ENCODE measurements around the gene FIGNL1.
"Not testable (repeated sequence)": the region's sequence is repeated elsewhere in the genome, so short reads cannot be mapped to it uniquely, and the experiment has no call there.

FIGNL1 gene

GRCh38 chr7:50458651-50459050 is 8.5 kb upstream of the FIGNL1 start:
- not testable (repeated sequence) for H3K27me3 Mint-ChIP-seq, H3K27ac Mint-ChIP-seq, H3K9me3 Mint-ChIP-seq, H3K36me3 Mint-ChIP-seq, ATAC-seq, H3K4me3 Mint-ChIP-seq, H3K4me1 Mint-ChIP-seq

GRCh38 chr7:50456371-50457123 is 6.4 kb upstream of the FIGNL1 start:
- ATAC-seq, result no peak
- Mint-ChIP-seq H3K36me3 (no peaks in the 10 kb centered on the region), H3K4me3 (no peak overlapping the region), H3K9me3 (no peaks in the 10 kb centered on the region), H3K27ac (no peak overlapping the region), H3K27me3 (no peaks in the 10 kb centered on the region), H3K4me1 (no peaks in the 10 kb centered on the region)

DNA sequence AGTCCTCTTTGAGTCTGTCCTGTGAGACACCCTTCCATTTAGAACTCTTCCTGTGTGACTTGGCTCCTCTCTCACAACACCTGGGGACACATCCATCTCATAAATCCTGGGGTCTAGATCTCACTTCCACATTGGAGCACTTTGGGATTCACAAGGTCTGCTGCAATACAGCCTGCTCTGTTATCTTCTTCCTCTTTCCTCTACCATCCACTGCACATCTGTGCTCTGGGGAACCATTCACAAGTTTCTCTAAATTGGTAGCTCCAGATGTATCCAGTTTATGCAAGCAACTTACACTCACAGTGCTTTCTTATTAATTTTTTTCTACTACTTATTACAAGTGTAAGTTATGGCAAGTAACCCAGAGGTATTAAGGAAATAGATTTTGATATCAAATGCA is 5.5 kb upstream of the FIGNL1 start:
- no peaks in the 10 kb centered on the region for H3K4me1 Mint-ChIP-seq
- H3K36me3 Mint-ChIP-seq, result no peaks in the 10 kb centered on the region
- H3K27ac Mint-ChIP-seq, result no peak overlapping the region
- no peaks in the 10 kb centered on the region for H3K9me3 Mint-ChIP-seq
- no peak for ATAC-seq
- no peak overlapping the region for H3K4me3 Mint-ChIP-seq
- no peaks in the 10 kb centered on the region for H3K27me3 Mint-ChIP-seq

- no peaks in the 10 kb centered on the region for H3K27me3 Mint-ChIP-seq
- no peak overlapping the region for H3K27ac Mint-ChIP-seq
- H3K36me3 Mint-ChIP-seq, result no peaks in the 10 kb centered on the region
- ATAC-seq, result no peak
- H3K4me1 Mint-ChIP-seq, result peaks cover 4% of the 10 kb centered on the region
- H3K4me3 Mint-ChIP-seq, result no peak overlapping the region
- no peaks in the 10 kb centered on the region for H3K9me3 Mint-ChIP-seq
Observed at GRCh38 chr7:50454968-50455367, 4.8 kb upstream of the FIGNL1 start.

- peak overlapping the region; percentile 91 for H3K4me3 Mint-ChIP-seq
- peak overlapping the region; percentile 91 for H3K27ac Mint-ChIP-seq
- H3K9me3 Mint-ChIP-seq, result no peaks in the 10 kb centered on the region
- peak; percentile 45 for ATAC-seq
- peaks cover 15% of the 10 kb centered on the region for H3K36me3 Mint-ChIP-seq
- H3K4me1 Mint-ChIP-seq, result peaks cover 24% of the 10 kb centered on the region
- H3K27me3 Mint-ChIP-seq, result no peaks in the 10 kb centered on the region
Observed at GRCh38 chr7:50450590-50451032, 461 bp upstream of the FIGNL1 start.

GRCh38 chr7:50449501-50449880 is 659 bp downstream of the FIGNL1 start:
- H3K27me3 Mint-ChIP-seq, result no peaks in the 10 kb centered on the region
- H3K4me1 Mint-ChIP-seq, result peaks cover 24% of the 10 kb centered on the region
- no peaks in the 10 kb centered on the region for H3K9me3 Mint-ChIP-seq
- peaks cover 19% of the 10 kb centered on the region for H3K36me3 Mint-ChIP-seq
- H3K4me3 Mint-ChIP-seq, result peak overlapping the region; percentile 91
- peak overlapping the region; percentile 91 for H3K27ac Mint-ChIP-seq
- ATAC-seq, result no peak

GRCh38 chr7:50448823-50449222 is 1.3 kb downstream of the FIGNL1 start:
- peaks cover 25% of the 10 kb centered on the region for H3K36me3 Mint-ChIP-seq
- no peaks in the 10 kb centered on the region for H3K9me3 Mint-ChIP-seq
- no peak for ATAC-seq
- H3K4me3 Mint-ChIP-seq, result peak overlapping the region; percentile 22
- H3K27me3 Mint-ChIP-seq, result no peaks in the 10 kb centered on the region
- peak overlapping the region; percentile 91 for H3K27ac Mint-ChIP-seq
- H3K4me1 Mint-ChIP-seq, result peaks cover 24% of the 10 kb centered on the region

DNA sequence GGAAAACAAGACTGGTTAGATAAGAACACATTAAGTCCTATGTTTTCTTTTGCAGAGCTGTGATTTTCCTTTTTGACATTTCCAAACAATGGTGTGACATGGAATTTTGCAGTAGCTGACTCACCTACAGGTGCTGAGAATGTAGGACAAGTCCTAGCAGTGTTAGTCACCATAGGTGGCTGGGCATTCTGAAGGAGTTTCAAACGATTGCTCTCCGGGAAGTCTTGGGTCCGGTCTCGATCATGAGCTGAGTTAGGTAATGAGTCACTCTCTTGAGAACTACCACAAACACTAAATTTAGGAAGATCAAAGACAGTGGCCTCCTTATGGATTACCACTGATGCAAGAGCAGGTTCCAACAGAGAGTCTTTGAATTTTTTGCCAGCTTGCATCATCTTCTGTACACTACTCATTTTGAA is 3.6 kb downstream of the FIGNL1 start:
- no peak for ATAC-seq
- H3K4me3 Mint-ChIP-seq, result no peak overlapping the region
- H3K4me1 Mint-ChIP-seq, result peaks cover 24% of the 10 kb centered on the region
- H3K27me3 Mint-ChIP-seq, result no peaks in the 10 kb centered on the region
- H3K27ac Mint-ChIP-seq, result no peak overlapping the region
- no peaks in the 10 kb centered on the region for H3K9me3 Mint-ChIP-seq
- H3K36me3 Mint-ChIP-seq, result peaks cover 31% of the 10 kb centered on the region

DNA sequence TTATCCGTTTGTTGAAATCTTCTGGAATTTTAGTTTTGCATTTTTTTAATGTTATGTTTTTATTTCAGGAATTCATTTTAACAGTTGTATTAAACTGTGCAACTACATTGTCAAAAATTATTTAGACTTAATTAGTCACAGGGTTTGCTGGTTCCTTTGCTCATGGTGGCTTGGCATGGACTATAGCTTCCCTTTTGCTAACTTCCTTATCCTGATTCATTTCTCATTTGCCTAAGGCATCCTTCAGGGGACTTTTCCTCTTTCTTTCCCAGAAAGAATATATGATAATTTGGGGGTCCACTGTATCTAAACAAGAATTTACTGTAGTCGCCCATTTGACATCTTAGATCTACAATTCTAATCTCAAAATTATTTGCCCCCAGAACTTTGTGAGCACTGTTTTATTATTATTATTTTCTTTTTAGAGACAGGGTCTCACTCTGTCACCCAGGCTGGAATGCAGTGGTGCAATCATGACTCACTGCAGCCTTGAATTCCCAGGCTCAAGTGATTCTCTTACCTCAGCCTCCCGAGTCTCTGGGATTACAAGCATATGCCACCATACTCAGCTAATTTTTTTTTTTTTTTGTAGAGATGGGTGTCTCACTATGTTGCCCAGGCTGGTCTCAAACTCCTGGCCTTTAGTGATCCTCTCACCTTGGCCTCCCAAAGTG is 13.9 kb downstream of the FIGNL1 start:
- Mint-ChIP-seq H3K27me3 (no peaks in the 10 kb centered on the region), H3K36me3 (peaks cover 40% of the 10 kb centered on the region), H3K9me3 (peaks cover 2% of the 10 kb centered on the region), H3K4me3 (no peak overlapping the region), H3K4me1 (no peaks in the 10 kb centered on the region), H3K27ac (no peak overlapping the region)
- no peak for ATAC-seq

- H3K4me1 Mint-ChIP-seq, result no peaks in the 10 kb centered on the region
- H3K36me3 Mint-ChIP-seq, result peaks cover 3% of the 10 kb centered on the region
- no peaks in the 10 kb centered on the region for H3K9me3 Mint-ChIP-seq
- H3K4me3 Mint-ChIP-seq, result no peak overlapping the region
- ATAC-seq, result no peak
- no peaks in the 10 kb centered on the region for H3K27me3 Mint-ChIP-seq
- no peak overlapping the region for H3K27ac Mint-ChIP-seq
Observed at GRCh38 chr7:50431722-50432305, 18.3 kb downstream of the FIGNL1 start.

DNA sequence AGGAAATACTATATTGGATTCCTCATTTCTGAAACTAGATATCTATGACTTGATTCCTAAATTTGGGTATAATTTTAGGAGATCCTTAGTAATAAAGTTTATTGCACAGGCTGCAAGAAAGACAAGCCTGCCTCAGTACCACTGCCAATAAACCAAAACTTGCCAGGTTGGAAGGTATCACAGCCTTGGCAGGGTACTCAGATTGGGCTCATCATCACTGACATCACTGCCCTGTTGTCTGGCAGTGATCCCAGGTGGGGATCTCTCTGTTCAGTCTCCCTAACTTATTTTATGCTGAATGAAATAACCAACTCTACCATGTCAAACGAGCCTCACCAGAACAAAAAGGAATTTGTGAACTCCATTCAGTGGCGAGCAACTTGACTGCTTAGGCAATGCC is 18.8 kb downstream of the FIGNL1 start:
- no peak overlapping the region for H3K27ac Mint-ChIP-seq
- ATAC-seq, result no peak
- H3K36me3 Mint-ChIP-seq, result no peaks in the 10 kb centered on the region
- no peak overlapping the region for H3K4me3 Mint-ChIP-seq
- H3K27me3 Mint-ChIP-seq, result no peaks in the 10 kb centered on the region
- H3K4me1 Mint-ChIP-seq, result no peaks in the 10 kb centered on the region
- H3K9me3 Mint-ChIP-seq, result no peaks in the 10 kb centered on the region

- Mint-ChIP-seq H3K9me3 (no peaks in the 10 kb centered on the region), H3K4me1 (peaks cover 5% of the 10 kb centered on the region), H3K27ac (no peak overlapping the region), H3K27me3 (no peaks in the 10 kb centered on the region), H3K4me3 (no peak overlapping the region), H3K36me3 (no peaks in the 10 kb centered on the region)
- ATAC-seq, result no peak
Observed at GRCh38 chr7:50428911-50429310, 21.2 kb downstream of the FIGNL1 start.

DNA sequence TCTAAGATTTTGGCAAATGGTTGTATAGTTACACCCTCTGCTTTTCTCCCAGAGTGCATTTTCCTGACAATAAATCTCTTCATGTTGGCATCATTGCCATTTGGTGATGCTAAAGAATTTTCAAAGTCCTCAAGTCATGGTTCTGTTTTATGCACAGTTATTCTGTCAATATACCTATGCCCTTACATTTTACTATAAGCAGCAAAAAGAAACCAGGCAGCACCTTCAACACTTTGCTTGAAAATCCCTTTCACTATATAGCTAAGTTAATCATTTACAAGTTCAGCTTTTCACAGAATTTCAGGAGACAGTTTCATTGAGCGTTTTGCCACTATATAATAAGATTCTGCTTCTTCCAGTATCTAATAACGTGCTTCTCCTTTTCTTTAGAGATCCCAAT is 22.6 kb downstream of the FIGNL1 start:
- Mint-ChIP-seq H3K4me3 (no peak overlapping the region), H3K27ac (no peak overlapping the region), H3K4me1 (peaks cover 10% of the 10 kb centered on the region), H3K27me3 (no peaks in the 10 kb centered on the region), H3K36me3 (no peaks in the 10 kb centered on the region), H3K9me3 (no peaks in the 10 kb centered on the region)
- no peak for ATAC-seq

DNA sequence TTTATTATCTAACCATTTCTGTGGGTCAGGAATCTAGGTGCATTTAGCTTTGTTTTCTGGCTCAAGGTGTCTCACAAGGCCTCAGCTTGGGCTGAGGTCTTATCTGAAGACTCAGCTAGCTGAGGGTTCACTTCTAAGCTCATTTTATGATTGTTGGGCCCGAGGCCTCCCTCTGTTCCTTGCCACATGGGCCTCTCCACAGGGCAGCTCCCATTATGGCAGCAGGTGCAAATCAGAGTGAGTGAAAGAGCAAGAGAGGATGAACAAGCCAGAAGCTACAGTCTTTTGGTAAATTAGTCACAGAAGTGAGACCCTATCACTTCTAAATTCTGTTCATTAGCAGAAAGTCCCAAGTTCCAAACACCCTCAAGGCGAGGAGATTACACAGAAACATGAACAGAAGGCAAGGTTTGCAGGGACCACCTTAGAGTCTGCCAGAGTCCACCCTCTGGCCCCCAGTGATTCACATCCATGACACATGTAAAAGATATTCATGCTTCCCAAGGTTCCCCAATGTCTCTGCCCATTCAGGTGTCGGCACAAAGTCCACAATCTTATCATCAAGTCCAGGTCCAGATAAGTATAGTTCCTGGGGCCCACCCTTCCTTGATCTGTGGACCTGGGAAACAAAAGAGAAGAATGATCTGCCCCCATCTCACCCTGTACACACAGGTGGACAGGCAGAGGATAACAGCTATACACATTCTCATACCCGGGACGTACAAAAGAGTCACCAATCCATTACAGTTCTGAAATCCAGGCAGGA is 23.7 kb downstream of the FIGNL1 start:
- Mint-ChIP-seq H3K36me3 (no peaks in the 10 kb centered on the region), H3K27ac (no peak overlapping the region), H3K4me1 (peaks cover 10% of the 10 kb centered on the region), H3K9me3 (no peaks in the 10 kb centered on the region), H3K4me3 (no peak overlapping the region), H3K27me3 (no peaks in the 10 kb centered on the region)
- ATAC-seq, result no peak

DNA sequence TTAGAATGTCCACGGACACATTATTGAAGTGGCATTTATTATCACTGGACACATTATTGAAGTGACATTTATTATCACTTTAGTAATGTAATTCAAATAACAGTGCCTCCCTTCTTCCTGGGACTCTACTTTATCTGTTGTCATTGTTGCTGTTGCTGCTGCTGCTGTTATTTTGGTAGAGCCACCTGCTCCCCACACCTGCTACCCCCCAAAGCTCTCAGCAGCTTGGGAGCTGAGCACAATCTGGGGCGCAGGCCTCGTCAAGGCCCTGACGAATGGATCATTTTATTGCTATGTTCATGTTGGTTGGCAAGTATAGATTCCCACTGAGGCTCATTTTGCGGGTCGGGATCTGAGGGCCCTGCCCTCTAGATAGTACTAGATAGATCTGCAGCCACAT is 24.8 kb downstream of the FIGNL1 start:
- no peak for ATAC-seq
- Mint-ChIP-seq H3K27me3 (no peaks in the 10 kb centered on the region), H3K9me3 (no peaks in the 10 kb centered on the region), H3K27ac (no peak overlapping the region), H3K4me3 (no peak overlapping the region), H3K4me1 (peaks cover 10% of the 10 kb centered on the region), H3K36me3 (no peaks in the 10 kb centered on the region)

All from stimulated activated memory B cell treated with anti-CD40 and anti-IgM and Interleukin-4, amounts not matched to agents 10 μg/mL and 1 μg/mL and 100 μg/mL, for 72 hours (primary cell).